Measurements from ENCODE around the gene SZRD1. TPM values are rescaled to one million over a fixed set of nuclear protein-coding genes. Genes with fewer than 3 reads are reported as not detected.

SZRD1 gene
- total and polyA plus RNA-seq, 9 of the 15 experiments (the other 6 are each of a cell fraction or from before 2014, with no cell fraction given), result 3.9 to 149 (median 82.5) TPM

DNA sequence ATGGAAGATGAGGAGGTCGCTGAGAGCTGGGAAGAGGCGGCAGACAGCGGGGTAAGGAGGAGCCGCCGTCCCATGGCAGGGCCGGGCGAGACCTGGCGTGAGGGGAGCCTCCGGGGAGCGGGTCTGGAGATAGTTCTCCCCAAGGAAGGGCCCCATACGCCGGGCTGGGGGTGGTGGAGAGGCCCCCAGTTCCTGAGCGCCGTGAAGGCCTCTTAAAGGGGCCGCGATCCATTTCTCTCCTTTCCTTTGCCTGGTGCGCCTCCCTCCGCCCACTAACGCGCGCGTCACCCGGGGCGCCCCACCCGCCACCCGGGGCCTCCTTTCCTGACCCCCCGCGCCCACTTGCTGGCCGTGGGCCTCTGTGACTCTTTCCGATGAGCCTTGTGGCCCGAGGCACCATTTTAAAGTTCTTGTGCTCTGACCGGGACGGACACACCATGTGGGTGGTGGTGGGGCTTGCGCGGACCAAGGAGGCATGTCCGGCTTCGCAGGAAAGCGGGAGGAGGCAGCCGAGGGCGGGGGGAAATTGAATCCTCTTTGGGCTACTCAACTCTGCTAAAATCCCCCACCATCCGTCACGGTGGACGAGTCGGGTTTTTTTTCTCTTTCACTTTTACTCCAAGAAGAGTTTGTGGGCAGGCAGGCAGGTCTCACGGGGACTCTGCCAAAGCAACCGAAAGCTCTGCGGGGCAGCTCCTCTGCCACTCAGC is 371 bp downstream of the SZRD1 start (continued):
- TF ChIP-seq, protein P1, sequence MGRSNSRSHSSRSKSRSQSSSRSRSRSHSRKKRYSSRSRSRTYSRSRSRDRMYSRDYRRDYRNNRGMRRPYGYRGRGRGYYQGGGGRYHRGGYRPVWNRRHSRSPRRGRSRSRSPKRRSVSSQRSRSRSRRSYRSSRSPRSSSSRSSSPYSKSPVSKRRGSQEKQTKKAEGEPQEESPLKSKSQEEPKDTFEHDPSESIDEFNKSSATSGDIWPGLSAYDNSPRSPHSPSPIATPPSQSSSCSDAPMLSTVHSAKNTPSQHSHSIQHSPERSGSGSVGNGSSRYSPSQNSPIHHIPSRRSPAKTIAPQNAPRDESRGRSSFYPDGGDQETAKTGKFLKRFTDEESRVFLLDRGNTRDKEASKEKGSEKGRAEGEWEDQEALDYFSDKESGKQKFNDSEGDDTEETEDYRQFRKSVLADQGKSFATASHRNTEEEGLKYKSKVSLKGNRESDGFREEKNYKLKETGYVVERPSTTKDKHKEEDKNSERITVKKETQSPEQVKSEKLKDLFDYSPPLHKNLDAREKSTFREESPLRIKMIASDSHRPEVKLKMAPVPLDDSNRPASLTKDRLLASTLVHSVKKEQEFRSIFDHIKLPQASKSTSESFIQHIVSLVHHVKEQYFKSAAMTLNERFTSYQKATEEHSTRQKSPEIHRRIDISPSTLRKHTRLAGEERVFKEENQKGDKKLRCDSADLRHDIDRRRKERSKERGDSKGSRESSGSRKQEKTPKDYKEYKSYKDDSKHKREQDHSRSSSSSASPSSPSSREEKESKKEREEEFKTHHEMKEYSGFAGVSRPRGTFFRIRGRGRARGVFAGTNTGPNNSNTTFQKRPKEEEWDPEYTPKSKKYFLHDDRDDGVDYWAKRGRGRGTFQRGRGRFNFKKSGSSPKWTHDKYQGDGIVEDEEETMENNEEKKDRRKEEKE (IDR thresholded peaks at IDR 0.05; ENCODE audit: borderline replicate concordance in 1 of 2, control insufficient read depth in 1 of 2, low read depth in 2 of 2, low read length in 1 of 2), result no peak
- TF ChIP-seq, protein P2, sequence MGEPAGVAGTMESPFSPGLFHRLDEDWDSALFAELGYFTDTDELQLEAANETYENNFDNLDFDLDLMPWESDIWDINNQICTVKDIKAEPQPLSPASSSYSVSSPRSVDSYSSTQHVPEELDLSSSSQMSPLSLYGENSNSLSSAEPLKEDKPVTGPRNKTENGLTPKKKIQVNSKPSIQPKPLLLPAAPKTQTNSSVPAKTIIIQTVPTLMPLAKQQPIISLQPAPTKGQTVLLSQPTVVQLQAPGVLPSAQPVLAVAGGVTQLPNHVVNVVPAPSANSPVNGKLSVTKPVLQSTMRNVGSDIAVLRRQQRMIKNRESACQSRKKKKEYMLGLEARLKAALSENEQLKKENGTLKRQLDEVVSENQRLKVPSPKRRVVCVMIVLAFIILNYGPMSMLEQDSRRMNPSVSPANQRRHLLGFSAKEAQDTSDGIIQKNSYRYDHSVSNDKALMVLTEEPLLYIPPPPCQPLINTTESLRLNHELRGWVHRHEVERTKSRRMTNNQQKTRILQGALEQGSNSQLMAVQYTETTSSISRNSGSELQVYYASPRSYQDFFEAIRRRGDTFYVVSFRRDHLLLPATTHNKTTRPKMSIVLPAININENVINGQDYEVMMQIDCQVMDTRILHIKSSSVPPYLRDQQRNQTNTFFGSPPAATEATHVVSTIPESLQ (CRISPR knock-in tag; IDR thresholded peaks at IDR 0.05), result peak; percentile 44; the same call in 1 of the 2 replicates
- TF ChIP-seq, protein P3, sequence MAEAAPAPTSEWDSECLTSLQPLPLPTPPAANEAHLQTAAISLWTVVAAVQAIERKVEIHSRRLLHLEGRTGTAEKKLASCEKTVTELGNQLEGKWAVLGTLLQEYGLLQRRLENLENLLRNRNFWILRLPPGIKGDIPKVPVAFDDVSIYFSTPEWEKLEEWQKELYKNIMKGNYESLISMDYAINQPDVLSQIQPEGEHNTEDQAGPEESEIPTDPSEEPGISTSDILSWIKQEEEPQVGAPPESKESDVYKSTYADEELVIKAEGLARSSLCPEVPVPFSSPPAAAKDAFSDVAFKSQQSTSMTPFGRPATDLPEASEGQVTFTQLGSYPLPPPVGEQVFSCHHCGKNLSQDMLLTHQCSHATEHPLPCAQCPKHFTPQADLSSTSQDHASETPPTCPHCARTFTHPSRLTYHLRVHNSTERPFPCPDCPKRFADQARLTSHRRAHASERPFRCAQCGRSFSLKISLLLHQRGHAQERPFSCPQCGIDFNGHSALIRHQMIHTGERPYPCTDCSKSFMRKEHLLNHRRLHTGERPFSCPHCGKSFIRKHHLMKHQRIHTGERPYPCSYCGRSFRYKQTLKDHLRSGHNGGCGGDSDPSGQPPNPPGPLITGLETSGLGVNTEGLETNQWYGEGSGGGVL (CRISPR knock-in tag; IDR thresholded peaks at IDR 0.05), result no peak
- TF ChIP-seq, protein P4, sequence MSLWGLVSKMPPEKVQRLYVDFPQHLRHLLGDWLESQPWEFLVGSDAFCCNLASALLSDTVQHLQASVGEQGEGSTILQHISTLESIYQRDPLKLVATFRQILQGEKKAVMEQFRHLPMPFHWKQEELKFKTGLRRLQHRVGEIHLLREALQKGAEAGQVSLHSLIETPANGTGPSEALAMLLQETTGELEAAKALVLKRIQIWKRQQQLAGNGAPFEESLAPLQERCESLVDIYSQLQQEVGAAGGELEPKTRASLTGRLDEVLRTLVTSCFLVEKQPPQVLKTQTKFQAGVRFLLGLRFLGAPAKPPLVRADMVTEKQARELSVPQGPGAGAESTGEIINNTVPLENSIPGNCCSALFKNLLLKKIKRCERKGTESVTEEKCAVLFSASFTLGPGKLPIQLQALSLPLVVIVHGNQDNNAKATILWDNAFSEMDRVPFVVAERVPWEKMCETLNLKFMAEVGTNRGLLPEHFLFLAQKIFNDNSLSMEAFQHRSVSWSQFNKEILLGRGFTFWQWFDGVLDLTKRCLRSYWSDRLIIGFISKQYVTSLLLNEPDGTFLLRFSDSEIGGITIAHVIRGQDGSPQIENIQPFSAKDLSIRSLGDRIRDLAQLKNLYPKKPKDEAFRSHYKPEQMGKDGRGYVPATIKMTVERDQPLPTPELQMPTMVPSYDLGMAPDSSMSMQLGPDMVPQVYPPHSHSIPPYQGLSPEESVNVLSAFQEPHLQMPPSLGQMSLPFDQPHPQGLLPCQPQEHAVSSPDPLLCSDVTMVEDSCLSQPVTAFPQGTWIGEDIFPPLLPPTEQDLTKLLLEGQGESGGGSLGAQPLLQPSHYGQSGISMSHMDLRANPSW (CRISPR knock-in tag; IDR thresholded peaks at IDR 0.05), result no peak; the same call in 1 of the 2 replicates
- TF ChIP-seq SAFB (IDR thresholded peaks at IDR 0.05; ENCODE audit: borderline replicate concordance, low read depth, low read length) (peak; percentile 93), FIP1L1 (IDR thresholded peaks at IDR 0.05; ENCODE audit: low read depth, low read length, poor library complexity, severe bottlenecking) (peak; percentile 59), STAT5B (CRISPR knock-in tag; IDR thresholded peaks at IDR 0.05) (no peak), ZNF830 (CRISPR knock-in tag; IDR thresholded peaks at IDR 0.05) (peak; percentile 24; the same call in 1 of the 2 replicates), MEF2D (tag; conservative IDR thresholded peaks at IDR 0.05; ENCODE audit: low read depth) (no peak), TBP (optimal IDR thresholded peaks at IDR 0.05; ENCODE audit: low read depth, low read length) (peak; percentile 40)
- TF ChIP-seq, protein P5, sequence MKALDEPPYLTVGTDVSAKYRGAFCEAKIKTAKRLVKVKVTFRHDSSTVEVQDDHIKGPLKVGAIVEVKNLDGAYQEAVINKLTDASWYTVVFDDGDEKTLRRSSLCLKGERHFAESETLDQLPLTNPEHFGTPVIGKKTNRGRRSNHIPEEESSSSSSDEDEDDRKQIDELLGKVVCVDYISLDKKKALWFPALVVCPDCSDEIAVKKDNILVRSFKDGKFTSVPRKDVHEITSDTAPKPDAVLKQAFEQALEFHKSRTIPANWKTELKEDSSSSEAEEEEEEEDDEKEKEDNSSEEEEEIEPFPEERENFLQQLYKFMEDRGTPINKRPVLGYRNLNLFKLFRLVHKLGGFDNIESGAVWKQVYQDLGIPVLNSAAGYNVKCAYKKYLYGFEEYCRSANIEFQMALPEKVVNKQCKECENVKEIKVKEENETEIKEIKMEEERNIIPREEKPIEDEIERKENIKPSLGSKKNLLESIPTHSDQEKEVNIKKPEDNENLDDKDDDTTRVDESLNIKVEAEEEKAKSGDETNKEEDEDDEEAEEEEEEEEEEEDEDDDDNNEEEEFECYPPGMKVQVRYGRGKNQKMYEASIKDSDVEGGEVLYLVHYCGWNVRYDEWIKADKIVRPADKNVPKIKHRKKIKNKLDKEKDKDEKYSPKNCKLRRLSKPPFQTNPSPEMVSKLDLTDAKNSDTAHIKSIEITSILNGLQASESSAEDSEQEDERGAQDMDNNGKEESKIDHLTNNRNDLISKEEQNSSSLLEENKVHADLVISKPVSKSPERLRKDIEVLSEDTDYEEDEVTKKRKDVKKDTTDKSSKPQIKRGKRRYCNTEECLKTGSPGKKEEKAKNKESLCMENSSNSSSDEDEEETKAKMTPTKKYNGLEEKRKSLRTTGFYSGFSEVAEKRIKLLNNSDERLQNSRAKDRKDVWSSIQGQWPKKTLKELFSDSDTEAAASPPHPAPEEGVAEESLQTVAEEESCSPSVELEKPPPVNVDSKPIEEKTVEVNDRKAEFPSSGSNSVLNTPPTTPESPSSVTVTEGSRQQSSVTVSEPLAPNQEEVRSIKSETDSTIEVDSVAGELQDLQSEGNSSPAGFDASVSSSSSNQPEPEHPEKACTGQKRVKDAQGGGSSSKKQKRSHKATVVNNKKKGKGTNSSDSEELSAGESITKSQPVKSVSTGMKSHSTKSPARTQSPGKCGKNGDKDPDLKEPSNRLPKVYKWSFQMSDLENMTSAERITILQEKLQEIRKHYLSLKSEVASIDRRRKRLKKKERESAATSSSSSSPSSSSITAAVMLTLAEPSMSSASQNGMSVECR (CRISPR knock-in tag; IDR thresholded peaks at IDR 0.05), result peak; percentile 92
